DMS114 treated with DMSO at 0.1 percent for 48 hours (cell line): ENCODE data around the gene THBS2.
"Not testable (repeated sequence)": the region's sequence is repeated elsewhere in the genome, so short reads cannot be mapped to it uniquely, and the experiment has no call there.

Source experiments
- DNase-seq: peaks from one replicate; lab custom pipeline; 2025; ENCODE audit not compliant: unreplicated experiment; lab: John Stamatoyannopoulos, UW

Gene THBS2

DNA sequence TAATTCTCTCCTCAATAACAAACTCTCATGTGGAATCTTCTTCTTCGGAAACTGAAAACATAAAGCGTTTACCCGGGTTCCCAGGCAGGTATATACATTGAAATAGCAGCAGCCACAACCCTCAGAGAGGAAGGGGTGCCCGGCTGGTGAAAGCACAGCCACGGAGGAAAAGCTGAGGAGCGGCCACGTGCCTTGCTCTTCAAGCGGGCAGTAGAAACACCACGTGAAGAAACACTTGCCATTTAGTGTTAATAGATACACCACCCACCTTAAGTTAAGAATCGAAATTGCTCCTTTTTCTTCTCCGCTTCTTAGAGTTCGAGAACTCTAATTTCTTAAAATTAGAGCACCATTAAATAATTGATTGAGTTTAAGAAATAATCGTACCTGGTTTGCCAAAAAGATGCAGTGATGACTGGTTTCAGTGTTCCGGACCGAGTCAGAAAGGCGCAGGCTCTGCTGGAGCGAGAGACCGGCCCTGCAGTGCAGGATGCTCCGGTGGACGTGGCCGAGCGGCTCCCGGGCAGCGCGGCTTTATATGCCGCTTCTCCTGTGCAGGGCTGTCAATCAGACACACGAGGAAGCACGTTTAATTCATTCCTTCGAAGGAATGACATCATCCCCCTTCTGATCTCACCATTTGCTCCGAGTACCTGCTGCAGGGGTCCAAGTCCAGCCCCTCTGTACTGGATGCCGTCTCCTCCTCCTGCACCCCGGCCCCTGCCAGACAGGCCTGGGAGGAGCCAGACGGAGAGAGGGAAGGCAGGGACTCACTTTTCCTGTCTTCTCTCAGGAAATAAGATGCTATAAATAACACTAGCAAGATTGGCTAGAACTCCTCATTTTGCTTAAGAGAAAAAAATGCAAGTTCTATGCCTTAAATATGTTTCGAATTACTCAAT is at the start of gene THBS2:
THBS2 (minus strand) TSS at position 510 of the 902 bp plus-strand sequence. CDS start 3,062 bp downstream, outside the sequence.
- DNase-seq, result no peak

DNA sequence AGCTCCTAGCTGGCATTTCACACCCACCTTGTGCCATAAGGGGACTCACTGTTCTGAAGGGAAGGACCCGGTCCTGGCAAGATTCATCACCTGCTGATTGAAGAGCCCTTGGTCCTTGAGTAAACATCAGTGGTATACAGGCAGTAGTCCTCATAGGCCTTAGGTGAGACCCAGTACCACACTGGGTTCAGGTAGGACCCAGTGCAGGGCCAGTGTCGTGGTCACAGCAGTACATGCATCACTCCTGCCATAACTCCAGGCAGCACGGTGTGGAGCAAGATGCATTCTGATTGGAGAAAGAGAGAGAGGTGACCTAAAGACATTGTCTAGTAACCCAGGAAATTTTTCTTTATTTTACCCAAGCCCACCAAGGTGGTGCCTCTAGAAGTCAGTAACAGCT is 49.1 kb upstream of the THBS2 start:
- DNase-seq, result no peak

DNA sequence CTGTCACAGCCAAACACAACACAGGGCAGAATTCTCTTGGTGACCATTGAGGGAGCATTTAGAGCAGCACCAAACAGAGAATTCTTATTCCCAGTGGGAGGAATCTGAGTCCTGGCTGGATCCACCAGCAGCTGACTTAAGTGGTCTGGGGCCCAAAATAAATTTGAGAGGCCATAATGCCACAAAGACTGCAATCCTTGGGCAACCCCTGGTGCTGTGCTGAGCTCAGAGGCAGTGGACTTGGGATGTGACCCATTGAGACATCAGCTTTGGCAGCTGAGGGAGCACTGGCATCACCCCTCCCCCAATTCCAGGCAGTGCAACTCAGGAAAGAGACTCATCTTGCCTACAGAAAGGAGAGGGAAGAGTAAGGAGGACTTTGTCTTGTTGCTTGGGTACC is 48.6 kb upstream of the THBS2 start:
- no peak for DNase-seq

DNA sequence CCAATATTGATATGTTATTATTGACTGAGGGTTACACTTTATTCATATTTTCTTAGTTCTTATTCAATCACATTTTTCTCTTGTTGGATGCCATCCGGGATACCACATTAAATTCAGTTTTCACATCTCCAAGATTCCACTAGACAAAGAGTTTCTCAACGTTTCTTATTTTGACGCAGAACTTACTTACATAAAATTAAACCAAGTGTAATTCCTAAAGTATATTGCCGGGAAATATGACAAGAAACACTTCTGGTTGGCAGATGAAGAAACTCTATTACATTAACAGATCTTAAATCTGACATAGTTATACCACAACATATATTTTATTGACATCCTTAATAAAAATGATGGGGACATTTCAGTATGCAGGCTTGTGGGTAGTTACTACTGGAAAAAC is 47.3 kb upstream of the THBS2 start:
- DNase-seq, result no peak

DNA sequence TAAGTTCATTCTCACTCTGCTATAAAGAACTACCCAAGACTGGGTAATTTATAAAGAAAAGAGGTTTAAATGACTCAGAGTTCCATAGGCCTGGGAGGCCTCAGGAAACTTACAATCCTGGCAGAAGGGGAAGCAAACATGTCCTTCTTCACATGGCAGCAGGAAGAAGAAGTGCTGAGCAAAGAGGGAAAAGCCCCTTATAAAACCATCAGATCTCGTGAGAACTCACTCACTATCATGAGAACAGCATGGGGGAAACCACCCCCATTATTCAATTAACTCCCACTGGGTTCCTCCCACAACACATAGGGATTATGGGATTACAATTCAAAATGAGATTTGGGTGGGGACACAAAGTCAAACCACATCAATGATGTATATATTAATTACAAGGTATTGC is 45.0 kb upstream of the THBS2 start:
- DNase-seq, result not testable (repeated sequence)

DNA sequence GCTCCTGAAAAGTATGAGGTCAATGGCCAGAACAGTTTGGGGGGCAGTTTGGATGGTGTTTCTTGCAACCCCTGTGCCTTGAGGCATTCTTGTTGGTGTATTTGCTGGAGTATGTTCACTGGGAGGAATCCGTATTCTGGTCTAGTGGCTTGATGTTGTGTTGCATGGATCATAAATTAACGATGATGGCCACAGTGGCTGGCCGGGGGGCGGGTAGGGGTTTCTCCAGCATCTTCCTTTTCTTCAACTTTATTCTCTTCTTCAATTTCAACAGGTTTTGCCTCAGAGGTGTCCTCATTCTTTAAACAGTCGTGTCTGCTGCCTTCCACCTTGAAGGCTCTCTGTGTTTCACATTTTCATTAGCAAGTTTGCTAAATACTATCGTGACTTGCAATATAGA is 43.0 kb upstream of the THBS2 start:
- DNase-seq, result no peak

DNA sequence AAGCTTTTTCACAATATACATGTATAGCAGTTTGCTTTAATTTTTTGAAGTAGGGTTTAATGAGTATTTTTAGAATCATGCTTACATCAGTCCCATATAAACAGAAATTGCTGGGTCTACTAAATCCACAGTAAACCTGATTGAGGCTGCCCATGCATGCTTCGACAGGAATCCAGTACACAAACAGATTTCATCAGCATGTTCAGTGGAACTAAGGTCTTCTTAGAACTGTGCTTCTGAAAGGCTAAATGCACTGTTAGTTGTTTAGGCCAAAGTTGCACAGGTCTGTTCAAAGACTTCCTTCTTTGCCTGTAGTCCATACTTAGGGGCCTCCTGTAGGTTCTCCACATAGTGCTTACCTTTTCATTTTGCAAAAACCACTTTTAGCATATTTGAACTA is 42.5 kb upstream of the THBS2 start:
- DNase-seq, result no peak

DNA sequence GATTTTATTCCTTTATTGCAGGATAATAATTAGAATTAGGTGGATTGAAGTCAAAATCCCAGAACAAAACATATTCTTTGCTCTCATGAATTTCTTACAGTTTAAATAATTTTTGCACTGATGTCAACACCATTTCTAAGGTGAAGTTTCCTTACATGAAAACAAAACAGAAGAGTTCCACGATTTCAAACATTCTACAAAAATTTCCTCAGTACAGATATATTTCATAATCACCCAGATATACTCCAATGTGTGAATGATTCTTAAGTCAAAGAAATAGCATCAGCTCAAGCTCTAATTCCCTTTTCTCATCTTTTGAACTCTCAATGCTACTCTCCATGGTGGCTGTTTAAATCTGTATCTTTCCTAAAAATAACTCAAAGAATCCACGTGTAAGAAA is 39.5 kb upstream of the THBS2 start:
- DNase-seq, result no peak

DNA sequence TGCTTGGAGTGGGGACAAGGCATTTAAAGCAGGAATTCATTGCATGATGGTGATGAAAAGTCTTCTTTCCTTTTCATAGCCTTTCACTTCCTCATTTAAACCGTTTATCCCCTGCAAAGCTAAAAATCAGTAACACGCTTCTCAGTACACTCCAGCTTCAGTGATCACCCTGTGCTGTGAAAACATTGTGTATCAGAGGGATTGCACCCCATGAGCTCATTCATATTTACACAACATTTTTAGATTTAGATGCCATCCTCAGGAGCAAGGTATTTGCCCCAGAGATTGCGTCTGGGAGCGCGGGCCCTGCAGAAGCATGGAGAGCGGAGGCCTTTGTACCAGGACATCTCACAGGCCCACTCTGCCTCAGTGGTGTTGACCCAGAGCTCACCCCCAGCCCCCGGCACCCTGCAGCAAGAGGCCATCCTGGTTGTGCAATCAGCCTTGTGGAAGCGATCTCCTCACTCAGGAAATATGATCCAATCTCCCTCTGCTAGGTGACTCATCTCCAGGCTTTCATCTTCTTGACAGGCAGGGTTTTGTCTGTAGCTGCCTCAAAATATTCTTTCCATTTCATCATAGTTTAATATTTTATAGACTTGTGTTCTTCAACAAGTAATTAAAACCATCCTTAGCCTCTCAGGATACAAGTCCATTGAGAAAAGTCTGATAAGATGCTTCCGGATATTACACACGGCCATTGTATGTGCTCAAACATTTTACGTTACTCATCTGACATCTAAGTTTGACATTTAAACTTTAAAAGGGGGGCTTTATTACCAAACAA is 38.9 kb upstream of the THBS2 start:
- DNase-seq, result no peak

DNA sequence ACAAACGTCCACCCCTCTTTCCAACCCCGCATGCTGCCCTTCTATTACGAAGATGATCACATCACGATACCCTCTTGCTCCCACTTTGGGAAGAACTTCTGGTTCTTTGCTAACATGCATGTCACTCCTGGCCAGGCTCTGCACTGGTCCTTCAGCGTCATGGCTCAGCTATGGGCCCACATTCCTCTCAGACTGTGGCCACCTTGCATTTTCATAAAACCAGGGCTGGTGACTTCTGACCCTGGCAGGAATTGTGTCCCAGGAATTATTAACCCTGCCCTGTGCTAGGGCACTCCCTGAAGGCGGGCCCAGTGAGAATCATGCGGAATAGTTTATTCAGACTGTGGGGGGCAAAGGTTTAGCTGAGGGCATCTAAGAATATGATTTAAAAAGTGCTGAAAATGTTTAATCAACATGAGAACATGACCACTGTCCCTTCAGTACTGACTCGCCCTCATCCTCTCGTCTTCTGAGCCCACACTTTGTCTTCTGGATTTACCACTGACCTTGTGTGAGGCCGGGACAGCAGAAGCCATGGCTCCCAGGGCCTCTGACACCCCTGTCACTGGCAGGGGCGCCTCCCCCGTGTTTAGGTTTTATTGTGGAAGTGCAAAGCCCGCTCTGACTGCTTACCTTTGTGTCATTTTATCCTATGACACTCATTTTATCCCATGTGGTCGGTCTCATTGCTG is 38.1 kb upstream of the THBS2 start:
- no peak for DNase-seq

DNA sequence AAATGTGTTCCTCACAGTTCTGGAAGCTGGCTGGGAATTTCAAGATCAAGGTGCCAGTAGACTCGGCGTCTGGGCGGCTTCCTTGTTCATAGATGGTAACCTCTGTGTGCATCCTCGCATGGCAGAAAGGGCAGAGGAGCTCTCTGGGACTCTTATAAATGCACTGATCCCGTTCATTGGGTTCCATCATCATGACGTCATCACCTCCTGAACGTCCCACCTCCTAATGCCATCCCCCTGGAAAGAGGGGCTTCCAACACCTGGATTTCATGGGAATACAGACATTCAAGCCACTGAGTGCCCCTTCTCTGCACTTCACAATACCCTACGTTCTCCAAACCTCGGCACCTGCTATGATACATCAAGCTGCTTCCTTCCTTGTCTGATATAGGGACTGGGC is 37.5 kb upstream of the THBS2 start:
- DNase-seq, result no peak

DNA sequence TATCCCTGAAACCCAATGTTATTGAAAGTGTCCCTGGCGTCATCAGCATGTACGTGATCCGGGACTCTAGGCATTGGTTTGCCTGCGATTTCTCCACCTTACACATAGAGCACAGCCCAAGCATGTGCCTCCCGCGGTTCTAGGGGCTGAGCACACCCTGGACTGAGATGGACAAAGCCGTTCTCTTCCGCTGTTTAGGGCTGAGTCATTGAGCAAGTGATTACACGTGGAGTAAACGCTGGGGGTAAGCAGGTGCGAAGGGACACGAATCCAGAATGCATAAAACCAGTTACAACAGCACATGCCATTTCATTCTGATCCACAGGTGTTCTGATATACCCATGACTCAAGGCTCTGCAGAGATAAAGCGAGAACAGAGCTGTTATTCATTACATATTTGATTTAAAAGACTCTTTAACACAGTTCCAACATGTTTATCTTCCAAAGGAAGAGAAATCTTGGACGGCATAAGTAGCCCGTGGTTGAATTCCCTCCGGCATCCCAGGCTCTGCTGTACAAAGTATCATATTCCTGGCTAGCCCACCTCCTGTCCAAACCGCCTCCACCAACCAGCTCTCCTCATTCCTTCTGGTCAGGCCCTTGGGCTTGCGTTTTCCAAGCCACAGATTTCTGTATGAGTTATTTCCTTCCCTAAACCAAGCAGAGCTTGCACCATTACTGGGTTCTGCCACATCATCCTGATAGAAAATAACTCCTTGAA is 36.1 kb upstream of the THBS2 start:
- no peak for DNase-seq

DNA sequence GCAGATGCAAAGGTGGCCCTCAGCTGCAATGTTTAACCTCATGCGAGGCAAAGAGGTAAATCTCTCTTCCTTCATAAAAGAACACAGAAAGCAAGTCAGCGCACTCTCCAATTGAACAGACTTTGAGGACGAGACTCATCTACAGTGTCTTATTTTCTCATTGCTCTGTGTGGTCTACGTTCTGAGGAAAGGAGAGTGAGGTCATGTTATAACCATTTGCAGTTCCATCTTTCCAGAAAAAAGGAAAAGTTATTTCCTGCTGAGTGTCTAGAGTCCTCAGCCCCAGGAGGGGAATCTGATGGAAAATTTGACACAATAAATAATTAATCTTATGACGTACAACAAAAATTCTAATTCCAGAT is 35.6 kb upstream of the THBS2 start:
- DNase-seq, result no peak

DNA sequence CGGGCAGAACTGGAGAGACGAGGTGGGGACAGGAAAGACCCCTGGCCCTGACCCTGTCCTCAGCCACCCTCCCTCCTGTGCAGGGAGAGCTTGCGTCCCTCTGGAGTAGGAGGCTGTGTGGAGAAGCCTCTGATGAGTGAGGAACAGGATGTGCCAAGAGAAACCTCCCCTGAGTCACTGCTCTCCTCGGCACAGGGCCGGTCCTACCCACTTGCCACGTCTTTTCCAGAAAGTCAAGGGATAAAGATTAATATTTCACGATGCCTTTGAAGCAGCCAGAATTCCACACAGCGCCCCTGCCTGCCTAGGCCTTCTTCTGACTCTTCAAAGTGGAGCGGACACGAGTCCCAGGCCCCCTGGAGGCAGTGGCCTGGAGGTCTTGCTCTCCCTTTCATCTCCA is 34.9 kb upstream of the THBS2 start:
- no peak for DNase-seq

DNA sequence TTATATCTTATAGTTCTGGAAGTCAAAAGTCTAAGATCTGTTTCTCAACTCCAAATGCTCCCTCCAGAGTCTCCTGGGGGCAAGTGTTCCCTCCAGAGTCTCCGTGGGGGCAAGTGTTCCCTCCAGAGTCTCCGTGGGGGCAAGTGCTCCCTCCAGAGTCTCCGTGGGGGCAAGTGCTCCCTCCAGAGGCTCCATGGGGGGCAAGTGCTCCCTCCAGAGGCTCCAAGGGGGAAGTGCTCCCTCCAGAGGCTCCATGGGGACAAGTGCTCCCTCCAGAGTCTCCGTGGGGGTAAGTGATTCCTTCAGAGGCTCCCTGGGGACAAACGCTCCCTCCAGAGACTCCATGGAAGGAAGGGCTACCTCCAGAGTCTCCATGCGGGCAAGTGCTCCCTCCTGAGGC is 34.0 kb upstream of the THBS2 start:
- no peak for DNase-seq

DNA sequence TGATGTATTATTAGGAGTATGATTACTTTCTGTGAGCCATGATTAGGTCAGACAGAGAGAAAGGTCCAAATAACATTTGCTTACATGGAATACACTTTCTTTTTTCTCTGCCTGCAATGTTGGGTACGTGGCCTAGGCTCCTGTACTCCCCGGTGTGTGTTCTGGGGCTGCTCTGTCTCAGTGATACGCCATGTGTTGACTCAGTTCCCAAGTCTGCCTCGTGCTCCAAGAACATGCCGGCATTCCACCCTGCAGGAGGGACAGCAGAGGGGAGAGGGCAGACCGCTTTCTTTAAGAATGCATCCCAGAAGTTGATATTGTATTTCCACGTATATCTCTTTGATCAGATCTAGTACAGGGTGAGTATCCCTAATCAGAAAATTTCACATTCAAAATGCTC is 33.3 kb upstream of the THBS2 start:
- DNase-seq, result no peak

DNA sequence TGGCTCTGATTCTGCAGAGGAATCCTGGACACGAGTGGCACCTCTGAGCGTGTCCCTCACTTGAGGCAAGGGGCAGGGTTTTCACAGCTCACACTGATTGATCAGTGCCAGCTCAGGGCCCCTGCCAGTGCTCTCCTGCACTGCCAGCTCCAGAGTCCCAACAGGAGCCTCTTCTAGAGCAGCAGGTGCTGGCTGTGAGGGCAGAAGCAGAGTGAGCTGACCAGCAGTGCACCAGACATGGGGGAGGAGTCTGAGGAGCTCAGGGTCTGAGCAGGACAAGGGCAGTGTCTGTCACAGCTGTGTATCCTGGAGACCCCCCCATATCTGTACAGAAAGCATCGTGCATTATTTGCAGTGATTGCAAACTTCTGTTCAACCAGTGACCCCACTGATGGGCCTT is 31.5 kb upstream of the THBS2 start:
- no peak for DNase-seq

DNA sequence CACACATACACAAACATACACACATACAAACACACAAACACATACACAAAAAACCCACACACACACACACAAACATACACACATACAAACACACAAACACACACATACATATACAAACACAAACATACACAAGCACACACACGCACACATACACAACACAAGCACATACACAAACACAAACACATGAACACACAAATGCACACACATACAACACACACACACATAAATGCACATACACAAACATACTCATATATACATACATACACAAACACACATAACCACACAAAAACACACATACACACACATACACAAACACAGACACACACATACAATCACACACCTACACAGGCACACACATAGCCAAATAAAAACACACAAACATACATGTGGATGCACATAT is 30.3 kb upstream of the THBS2 start:
- no peak for DNase-seq

DNA sequence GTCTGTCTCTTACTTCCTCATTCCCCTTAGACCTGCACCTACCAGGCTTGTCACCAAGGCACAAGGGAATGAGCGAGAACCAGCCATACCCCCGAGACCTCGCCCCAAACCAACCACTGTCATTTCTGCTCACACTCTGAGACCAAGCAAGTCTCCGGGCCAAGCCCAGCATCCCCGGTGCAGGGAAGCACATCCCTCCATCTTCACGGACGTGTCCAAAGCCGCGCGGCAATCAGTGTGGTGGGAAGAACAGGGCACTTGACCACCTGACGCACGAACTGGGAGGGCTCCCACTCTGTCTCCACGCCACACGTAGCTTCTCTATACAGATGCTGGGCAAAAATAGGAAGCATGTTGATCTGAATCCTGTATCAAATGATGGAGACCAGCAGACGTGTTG is 28.4 kb upstream of the THBS2 start:
- DNase-seq, result no peak

DNA sequence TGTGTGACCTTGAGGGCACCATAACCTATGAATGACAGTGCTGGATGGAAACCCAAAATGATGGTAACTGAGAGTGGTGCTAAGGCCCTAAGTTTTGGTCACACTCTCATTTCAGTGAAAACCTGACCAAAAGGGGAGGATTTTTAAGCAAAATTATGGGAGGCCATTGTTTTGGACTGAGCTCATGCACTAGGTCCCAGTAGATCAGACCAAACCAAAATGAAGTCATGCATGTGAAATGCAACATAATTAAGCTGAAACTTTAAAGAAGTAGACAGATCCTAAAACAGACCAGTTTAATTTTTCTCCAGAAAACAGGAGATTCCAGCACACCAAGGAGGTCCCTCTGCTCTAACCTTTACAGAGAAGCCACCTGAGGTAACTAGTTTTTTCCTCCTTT is 24.0 kb upstream of the THBS2 start:
- no peak for DNase-seq

DNA sequence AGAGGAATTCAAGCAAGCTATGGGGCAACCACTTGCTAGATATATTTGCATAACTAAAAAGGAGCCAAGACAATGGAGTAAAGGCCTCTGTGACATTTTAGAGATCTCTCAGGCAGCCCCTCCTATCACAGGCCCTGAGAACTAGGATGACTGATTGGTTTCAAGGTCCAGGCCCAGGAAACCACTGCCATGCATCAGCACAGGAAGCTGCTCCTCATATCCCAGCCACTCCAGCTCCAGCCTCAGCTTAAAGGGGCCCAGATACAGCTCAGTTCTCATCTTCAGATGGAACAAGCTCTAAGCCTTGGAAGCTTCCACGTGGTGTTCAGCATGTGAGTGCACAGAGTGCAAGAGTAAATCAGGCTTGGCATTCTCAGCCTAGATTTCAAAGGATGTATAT is 21.1 kb upstream of the THBS2 start:
- no peak for DNase-seq
